DMS53 treated with DMSO at 0.1 percent for 48 hours (cell line): Measurements from ENCODE around the gene WAS.

Source experiments
- DNase-seq: peaks from one replicate; lab custom pipeline; 2025; ENCODE audit not compliant: unreplicated experiment; lab: John Stamatoyannopoulos, UW

Gene WAS

DNA sequence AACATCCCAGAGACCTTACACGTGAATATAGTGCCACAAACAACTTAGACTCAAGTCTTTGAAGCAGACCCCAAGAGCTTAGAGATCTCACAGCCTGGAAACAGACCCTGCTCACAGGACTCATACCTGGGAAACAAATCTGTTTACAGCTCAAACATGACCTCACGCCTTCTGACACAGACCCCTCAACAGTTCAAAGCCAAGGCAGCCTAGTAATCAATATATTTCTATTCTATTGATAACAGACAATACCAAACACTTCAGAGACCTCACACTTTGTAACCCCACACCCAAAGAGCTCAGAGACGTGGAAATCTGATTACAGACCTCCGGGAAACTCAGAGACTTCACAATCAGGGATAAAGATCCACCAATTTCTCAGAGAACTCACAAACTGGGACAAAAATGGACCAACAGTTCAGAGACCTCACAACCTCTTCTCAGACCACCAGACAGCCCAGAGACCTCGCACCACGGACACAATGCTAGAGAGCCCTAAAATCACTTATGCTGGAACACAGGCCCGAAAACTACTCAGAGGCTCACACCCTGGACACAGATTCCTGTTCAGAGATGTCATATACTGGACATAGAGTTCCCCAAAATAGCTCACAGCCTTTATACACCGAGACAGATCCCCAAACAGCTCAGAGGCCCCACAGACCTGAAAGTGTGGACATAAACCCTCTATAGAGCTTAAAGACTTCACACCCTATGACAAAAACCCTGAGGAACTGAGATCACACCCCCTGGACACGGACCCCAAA, 27.7 kb downstream of the WAS start:
- DNase-seq = no peak

DNA sequence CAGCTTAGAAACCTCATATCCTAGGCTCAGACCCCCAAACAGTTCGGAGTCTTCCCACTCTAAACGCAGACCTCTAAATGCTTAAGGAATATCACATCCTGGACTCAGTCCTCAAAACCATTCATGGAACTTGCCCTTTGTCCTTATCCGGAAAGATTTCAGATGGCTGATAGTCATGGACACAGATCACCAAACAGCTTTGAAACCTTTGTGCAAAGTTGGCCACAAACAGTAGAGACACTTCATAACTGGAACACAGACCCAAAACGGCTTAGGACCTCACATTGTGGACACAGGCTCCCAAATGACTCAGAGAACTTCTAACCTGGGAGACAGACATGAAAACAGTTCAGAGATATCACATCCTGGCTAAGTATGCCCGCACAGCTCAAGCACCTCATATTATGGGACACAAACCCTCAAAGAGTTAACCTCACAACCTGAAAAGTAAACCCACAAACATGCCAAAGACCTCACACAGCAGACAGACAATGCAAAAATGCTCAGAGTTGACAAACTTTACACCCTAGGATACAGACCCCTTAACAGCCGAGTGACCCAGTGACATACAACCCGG, 28.4 kb downstream of the WAS start:
- DNase-seq = no peak

DNA sequence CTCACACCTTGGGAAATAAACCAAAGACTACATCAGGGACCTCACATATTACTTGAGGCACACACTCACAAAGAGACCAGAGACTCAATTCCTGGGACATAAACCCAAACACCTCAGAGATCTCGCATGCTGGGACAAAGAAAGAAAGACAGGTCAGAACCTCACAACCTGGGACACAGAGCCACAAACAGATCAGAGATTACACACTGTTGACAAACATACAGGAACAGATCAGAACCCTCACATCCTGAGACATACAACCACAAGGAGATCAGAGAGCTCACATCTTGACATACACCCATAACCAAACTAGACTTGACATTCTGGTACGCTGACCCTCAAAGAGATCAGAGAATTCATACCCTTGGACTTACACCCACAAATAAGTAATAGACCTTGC, 30.2 kb downstream of the WAS start:
- DNase-seq = no peak

DNA sequence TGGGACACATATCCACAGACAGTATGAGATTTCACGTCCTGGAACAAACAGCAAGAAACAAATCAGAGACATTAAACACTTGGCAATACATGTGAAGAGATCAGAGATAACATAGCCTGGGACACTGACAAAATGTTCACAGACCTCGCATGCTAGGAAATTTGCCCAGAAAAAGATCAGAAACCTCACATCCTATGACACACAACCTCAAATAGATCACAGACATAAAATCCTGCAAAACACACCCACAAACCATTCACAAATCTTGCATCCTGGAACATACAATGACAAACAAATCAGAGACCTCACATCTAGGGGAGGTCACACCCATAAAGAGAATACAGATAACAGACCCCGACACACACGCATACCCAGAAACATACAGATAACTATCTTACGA, 31.0 kb downstream of the WAS start:
- DNase-seq = no peak

DNA sequence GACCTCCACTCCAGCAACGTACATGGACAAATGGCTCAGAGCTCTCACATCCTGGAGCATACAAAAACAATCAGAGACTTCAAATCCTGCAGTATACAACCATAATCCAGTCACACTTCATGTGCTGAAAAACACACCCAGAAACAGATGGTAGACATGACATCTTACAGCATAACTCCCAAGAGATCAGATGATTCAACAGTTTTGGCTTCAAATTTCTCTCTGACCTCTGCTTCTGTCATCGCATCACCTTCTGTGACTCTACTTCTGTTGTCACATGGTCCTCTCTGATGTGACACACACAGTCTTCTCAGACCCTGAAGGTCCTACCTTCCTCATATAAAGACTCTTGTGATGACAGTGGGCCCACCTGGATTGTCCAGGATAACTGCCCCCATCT, 31.5 kb downstream of the WAS start:
- no peak for DNase-seq

DNA sequence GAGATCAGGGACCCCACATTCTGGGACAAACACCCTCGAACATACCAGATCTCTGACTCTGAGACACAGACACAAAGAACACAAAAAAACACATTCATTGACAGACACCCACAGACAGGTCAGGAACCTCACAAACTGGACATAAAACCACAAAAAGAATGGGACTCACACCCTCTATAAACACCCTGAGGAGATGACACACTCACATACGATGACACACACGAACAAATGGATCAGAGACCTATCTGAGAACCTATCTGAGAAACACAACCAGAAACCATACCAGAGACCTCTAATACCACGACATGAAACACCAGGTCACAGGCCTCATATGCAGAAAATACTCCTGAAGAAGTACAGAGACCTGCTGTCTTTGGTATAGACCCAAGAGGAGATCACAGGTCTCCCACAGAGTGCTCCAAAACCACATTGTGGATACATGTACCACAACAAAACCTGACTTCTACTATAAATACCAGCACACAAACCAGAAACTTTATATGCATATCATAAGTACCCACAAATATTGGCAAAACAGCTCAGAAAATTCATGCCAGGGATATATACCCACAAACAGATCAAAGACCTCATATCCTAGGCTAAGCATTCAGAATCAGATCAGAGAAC, 32.4 kb downstream of the WAS start:
- DNase-seq = no peak

DNA sequence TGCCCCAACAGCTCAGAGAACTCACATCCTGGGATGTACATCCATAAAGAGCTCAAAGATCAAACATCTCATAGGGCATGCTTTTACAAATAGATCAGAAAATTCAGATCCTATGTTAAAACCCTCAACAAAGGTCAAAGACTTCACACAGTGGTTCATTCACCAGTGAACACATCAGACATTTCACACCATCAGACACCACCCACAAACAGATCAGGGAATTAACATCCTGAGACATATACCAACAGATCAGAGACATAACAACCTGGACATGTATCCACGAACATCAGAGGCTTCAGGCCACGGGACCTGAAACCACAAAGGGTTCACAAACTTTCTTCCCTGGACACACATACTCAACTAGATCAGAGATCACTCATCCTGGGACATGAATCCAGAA, 36.4 kb downstream of the WAS start:
- no peak for DNase-seq

DNA sequence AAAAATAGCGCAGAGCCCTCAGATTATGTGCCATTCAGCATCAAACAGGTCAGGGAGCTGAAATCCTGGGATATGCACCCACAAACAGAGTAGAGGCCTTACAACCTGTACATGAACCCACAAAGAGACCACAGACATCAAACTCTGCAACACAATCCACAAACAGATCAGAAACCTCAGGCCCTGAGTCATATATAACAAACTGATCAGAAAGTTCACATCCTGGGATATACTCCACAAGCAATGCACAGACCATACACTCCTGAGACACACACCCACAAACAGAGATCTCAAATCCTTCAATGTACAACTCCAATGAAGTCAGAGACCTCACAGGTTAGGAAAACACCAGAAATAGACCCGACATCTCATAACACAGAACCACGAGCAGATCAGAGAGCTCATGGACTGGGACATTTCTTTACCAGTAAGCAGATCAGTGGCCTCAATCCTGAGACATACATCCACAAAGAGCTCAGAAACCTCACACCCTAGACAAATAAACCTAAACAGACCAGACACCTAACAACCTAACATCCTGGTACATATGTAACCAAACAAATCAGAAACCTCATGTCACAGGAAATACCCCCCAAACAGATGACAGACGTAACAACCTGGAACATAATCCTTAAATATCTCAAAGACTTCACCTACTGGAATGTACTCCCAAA, 37.1 kb downstream of the WAS start:
- no peak for DNase-seq

DNA sequence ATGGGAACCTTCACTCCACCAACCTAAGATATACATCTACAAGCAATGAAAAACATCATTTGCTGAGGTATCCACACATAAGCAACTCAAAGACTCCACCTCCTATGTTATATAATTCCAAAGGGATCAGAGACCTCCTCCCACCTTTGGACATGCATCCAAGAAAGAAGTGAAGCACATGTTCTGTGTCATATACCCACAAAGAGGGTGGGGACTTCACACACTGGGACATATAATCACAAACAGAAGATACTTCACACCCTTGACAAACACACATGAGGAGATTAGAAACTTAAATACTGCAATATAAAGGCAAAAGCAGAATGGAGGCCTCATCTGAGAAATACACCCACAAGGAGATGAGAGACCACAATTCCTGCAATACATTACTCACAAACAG, 38.3 kb downstream of the WAS start:
- no peak for DNase-seq

DNA sequence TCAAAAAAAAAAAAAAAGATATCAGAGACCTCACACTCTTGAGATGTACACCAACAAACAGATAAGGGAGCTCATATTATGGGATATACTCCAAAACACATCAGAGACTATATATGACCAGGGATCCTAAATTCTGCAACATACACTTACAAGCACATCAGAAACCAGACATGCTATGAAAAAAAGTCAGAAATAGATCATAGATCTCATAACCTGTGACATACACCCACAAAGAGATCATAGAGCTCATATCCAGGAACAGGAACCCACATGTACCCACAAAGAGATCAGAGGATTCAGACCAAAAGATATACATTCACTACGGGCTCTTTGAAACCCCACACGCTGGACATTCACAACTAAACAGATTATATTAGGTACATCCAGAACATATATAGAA, 43.0 kb downstream of the WAS start:
- DNase-seq = no peak

DNA sequence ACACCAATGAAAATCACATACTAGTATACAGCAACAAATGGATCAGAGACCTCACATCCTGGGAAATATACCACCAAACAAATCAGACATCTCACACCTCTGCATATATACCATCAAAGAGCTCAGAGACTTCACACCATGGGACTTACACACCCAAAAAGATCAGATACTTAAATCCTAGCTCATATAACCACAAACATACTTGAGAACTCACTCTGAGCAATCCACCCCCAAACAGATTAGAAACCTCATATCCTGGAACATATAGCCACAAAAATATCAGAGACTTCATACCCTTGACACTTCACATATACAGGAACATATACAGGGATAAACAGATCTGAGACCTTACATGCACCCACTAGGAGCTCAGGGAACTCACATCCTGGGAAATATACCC, 45.1 kb downstream of the WAS start:
- DNase-seq = no peak

DNA sequence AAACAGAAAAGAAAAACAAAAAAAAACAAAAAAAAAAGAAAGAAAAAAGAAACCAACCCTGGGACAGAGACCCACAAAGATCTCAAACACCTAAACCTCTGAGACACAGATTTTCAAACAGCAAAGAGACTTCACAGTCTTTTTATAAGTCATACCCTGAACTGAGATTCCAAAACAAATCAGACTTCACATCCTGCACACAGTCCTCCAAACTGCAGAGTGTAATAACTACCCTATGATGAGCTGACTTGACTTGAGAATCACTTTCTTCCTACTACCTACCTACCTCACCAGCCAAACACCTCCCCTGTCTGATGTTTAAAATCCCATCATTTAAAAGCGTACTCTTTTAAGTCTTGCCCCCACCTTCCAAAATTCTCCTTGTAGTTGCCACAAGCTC, 52.7 kb downstream of the WAS start:
- no peak for DNase-seq

DNA sequence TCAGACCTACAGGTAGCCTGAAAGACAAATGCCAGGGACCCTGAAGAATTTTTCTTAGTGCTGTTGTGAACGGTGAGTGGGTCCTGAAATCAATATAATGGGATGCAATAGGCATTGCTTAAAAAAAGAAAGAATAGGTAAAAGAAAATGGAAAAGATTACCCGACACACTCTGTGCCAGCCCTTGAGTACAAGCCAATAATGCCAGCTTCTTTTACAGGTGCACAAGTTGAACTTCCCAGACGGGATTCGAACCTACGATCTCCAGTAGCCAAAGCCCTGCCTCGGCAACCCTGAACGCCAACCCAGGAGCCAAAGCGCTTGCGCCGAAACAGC, 53.2 kb downstream of the WAS start:
- no peak for DNase-seq

DNA sequence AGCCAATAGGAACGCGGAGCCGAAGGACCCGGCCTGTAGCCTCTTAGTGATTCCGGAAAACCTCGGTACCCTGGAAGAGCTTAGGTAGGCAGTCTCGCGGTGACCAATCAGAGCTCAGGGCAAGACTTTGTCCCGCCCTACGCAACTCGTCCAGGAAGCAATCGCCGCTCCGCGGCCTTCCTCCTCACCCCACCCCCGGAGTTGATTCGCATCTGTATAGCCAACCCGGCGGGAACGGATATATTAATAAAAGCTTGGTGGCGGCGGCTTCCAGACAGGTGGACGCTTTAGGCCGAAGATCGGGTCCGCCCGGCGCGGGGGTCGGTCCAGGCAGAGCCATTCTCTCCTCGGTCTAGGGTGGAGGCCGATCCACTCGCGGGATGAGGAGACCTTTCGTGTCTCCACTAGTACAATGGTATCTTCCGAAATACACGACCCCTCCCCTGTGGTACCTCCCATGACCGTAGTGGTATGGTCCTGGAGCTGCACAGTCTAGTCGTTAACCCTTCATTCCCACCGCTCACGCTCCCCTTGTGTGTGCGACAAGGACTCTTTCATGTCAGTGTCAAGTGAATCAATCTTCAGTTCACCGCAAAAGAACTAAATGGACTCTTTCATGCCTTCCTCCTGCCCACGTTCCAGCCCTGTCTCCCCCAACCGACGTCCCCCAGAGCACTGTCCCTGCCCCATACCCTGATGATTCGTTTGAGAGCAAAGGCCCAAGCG, 53.8 kb downstream of the WAS start:
- DNase-seq = peak; percentile 95

DNA sequence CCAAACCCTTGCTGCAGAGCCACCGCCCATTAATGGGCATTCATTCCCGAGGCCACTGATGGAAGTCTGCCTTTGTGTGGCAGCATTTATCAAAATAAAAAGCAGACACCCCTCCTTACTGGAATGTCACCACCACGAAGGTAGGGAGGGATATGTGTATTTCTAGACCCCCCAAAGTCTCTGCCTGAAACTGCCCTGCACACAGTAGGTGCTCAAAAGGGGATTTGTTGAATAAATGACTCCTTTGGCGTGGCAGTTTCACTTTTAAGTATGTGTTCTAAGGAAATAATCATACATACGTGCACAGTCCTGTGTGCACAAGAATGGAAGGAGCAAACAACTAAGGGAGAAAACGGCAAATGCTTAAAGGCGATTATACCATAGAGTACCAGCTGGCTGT, 54.3 kb downstream of the WAS start:
- DNase-seq = peak; percentile 4
